Testis (tissue), 3 donors: ENCODE results near the gene CAMTA1. TPM values are rescaled to one million over a fixed set of nuclear protein-coding genes. Genes with fewer than 3 reads are reported as not detected.

Experiments
- DNase-seq: peaks from one replicate; pipeline ENCODE4 v3.0.0-alpha.2; 2019
- H3K27ac ChIP-seq, 2 donors: fragments of 200-600 bp; sonication (generic); one replicate each; pipeline ENCODE4 v1.5.1; 2019
- H3K27me3 ChIP-seq: fragments of 200-600 bp; sonication (generic); one replicate; pipeline ENCODE4 v1.5.1; 2019
- H3K36me3 ChIP-seq: fragments of 200-600 bp; sonication (generic); one replicate; pipeline ENCODE4 v1.5.1; 2017; ENCODE audit warnings: low read depth; ENCODE audit errors: missing control alignments
- H3K4me1 ChIP-seq: fragments of 200-600 bp; sonication (generic); one replicate; pipeline ENCODE4 v1.5.1; 2019
- H3K4me3 ChIP-seq, 2 donors: fragments of 200-600 bp; sonication (generic); one replicate each; pipeline ENCODE4 v1.5.1; 2017 to 2019
- H3K9me3 ChIP-seq: fragments of 200-600 bp; sonication (generic); one replicate; pipeline ENCODE4 v1.5.1; 2017
- POLR2A ChIP-seq: fragments of 450-650 bp; IDR thresholded peaks from one replicate; pipeline ENCODE4 v1.6.1; 2017; ENCODE audit warnings: antibody characterized with exemption, mild to moderate bottlenecking, moderate library complexity
- WGBS, 2 donors: methylation state at CpG; one replicate each; pipeline ENCODE4 v1.1.5; 2018; 5-methylcytosine and 5-hydroxymethylcytosine counted together
- intact Hi-C: fragments of 100-400 bp; cut with DNase I; formaldehyde crosslinking; loops from one replicate; pipeline ENCODE4 v1.15.1; 2023; ENCODE audit warnings: low total_unique reads
- polyA plus RNA-seq: library from polyadenylated mRNA; stranded (reverse); fragments of 350-450 nt; fragmentation: Illumina TruSeq; extraction: RNeasy Lipid Tissue Mini Kit (QIAGEN cat#74804); gene quantifications from one replicate; pipeline ENCODE4 v1.2.3, GENCODE V29; 2014; ENCODE audit warnings: low read depth, low replicate concordance; ENCODE audit not compliant: insufficient read depth
- total RNA-seq, 2 donors: library from RNA; depleted of rRNA; stranded (reverse); fragments of >200 nt; gene quantifications; one replicate each; pipeline ENCODE4 v1.2.3, GENCODE V29; 2016
- TF ChIP-seq, protein P1 (sequence below), 3 experiments: fragments of 450-650 bp in 2 of 3; fragments of 200-600 bp in 1 of 3; sonication (generic) in 1 of 3; IDR thresholded peaks; one replicate each; pipeline ENCODE4 v1.5.1; 2016 to 2019; ENCODE audit warnings: antibody characterized with exemption in 3 of 3, mild to moderate bottlenecking in 2 of 3, moderate library complexity in 1 of 3

Gene CAMTA1
- total and polyA plus RNA-seq, 3 donors from 2014 or later: 116 to 158 (median 119) TPM

GRCh38 chr1:7250597-7251453 lies 465.6 kb downstream of the CAMTA1 start:
- Histone ChIP-seq H3K4me1 (no peaks in the 10 kb centered on the region), H3K9me3 (no peaks in the 10 kb centered on the region), H3K27me3 (no peaks in the 10 kb centered on the region), H3K27ac (no peak overlapping the region), H3K4me3 (no peak overlapping the region), H3K36me3 (no peaks in the 10 kb centered on the region)
- TF ChIP-seq POLR2A: no peak
- TF ChIP-seq, protein P1, sequence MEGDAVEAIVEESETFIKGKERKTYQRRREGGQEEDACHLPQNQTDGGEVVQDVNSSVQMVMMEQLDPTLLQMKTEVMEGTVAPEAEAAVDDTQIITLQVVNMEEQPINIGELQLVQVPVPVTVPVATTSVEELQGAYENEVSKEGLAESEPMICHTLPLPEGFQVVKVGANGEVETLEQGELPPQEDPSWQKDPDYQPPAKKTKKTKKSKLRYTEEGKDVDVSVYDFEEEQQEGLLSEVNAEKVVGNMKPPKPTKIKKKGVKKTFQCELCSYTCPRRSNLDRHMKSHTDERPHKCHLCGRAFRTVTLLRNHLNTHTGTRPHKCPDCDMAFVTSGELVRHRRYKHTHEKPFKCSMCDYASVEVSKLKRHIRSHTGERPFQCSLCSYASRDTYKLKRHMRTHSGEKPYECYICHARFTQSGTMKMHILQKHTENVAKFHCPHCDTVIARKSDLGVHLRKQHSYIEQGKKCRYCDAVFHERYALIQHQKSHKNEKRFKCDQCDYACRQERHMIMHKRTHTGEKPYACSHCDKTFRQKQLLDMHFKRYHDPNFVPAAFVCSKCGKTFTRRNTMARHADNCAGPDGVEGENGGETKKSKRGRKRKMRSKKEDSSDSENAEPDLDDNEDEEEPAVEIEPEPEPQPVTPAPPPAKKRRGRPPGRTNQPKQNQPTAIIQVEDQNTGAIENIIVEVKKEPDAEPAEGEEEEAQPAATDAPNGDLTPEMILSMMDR (IDR thresholded peaks at IDR 0.05): no peak
- no peak for DNase-seq
- intact Hi-C loops: no loop called here
- 87 to 90% methylated on average over 22 of the region's 22 CpGs for WGBS, 2 donors

DNA sequence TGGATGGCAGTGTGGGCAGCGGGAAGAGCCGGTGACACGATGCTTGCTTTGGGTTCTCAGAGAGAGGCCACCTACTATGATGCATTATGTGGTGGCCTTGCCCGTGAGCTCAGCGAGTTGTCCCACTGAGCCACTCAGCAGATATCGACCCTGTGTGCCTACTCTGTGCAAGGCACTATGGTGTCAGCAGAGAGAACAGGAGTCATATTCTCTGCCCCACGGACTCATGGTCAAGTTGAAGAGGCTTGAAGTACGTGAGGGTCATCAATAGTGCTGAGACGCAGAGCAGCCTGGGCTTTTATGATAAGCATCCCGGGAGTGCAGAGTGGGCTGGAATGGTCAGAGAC lies 466.2 kb downstream of the CAMTA1 start:
- H3K27me3 ChIP-seq: no peaks in the 10 kb centered on the region
- no peaks in the 10 kb centered on the region for H3K4me1 ChIP-seq
- no peak for DNase-seq
- 90 to 95% methylated on average over 10 of the region's 10 CpGs for WGBS, 2 donors
- H3K4me3 ChIP-seq: no peak overlapping the region
- H3K27ac ChIP-seq: no peak overlapping the region
- intact Hi-C loops: no loop called here
- TF ChIP-seq POLR2A: no peak
- TF ChIP-seq, protein P1 (IDR thresholded peaks at IDR 0.05): no peak
- H3K9me3 ChIP-seq: no peaks in the 10 kb centered on the region
- H3K36me3 ChIP-seq: no peaks in the 10 kb centered on the region

DNA sequence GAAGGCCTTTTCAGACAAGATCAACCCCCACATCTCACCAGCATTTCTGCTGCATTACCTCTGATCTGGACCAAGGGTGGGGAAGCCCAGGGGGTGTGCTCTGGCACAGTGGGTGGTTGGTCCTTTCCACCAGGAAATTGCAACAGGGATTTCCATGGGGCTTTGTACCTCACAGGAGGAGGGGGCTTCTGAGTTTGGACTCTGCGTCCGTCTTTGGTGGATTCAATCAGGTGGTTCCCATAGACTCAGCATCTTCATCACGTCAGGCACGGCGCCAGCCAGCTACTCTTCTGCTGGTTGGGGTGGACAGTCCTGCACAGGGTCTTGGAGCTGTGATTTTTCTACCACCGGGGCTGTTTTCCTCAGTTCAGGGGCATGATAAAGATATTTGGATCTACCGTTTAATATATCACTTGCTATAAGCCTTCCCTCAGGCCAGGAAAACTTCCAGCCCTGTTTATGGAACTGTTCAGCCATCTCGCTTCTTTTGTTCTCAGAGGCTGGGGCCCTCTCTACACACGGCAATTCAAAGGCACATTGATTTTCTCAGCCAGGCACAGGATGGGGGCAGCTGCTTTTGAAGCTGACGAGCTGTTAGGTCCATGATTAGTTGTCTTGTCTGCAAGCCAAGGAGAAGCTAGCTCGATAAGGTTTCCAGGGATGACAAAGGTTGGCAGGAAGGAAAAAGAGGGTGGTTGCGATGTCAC lies 467.3 kb downstream of the CAMTA1 start:
- intact Hi-C loops: no loop called here
- no peak overlapping the region for H3K27ac ChIP-seq
- H3K4me1 ChIP-seq: no peaks in the 10 kb centered on the region
- H3K36me3 ChIP-seq: no peaks in the 10 kb centered on the region
- no peak overlapping the region for H3K4me3 ChIP-seq
- H3K27me3 ChIP-seq: no peaks in the 10 kb centered on the region
- TF ChIP-seq POLR2A: no peak
- TF ChIP-seq, protein P1 (IDR thresholded peaks at IDR 0.05): no peak
- no peaks in the 10 kb centered on the region for H3K9me3 ChIP-seq
- WGBS, 2 donors: 85 to 88% methylated on average over 12 of the region's 12 CpGs
- DNase-seq: no peak

- H3K27ac ChIP-seq: no peak overlapping the region
- no peaks in the 10 kb centered on the region for H3K4me1 ChIP-seq
- no peak overlapping the region for H3K4me3 ChIP-seq
- no peaks in the 10 kb centered on the region for H3K9me3 ChIP-seq
- intact Hi-C loops: no loop called here
- no peak for DNase-seq
- no peaks in the 10 kb centered on the region for H3K36me3 ChIP-seq
- H3K27me3 ChIP-seq: no peaks in the 10 kb centered on the region
- TF ChIP-seq POLR2A: no peak
- TF ChIP-seq, protein P1 (IDR thresholded peaks at IDR 0.05): no peak
- WGBS, 2 donors: 92 to 93% methylated on average over 2 to 4 of the region's 4 CpGs
Measured at GRCh38 chr1:7253118-7253480, 467.8 kb downstream of the CAMTA1 start.
